ENCODE measurements around the gene COX20.

Gene COX20

DNA sequence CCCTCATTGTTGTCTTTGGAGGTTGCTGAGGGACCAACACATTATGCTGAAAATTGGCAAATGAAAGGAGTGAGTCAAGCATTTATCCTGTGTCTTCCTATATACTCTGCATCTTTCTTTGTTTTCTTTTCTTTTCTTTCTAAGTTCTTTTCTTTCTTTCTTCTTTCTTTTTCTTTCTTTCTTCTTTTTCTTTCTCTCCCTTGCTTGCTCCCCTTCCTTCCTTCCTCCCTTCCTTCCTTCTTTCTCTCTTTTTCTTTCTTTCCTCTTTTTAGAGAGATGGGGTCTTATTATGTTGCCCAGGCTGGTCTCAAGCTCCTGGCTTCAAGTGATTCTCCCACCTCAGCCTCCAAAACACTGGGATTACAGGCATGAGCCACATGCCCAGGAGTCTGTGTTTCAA lies 28.3 kb upstream of the COX20 start:
- no peak for DNase-seq (ENCODE audit: low spot score)
- TF ChIP-seq, protein P1, sequence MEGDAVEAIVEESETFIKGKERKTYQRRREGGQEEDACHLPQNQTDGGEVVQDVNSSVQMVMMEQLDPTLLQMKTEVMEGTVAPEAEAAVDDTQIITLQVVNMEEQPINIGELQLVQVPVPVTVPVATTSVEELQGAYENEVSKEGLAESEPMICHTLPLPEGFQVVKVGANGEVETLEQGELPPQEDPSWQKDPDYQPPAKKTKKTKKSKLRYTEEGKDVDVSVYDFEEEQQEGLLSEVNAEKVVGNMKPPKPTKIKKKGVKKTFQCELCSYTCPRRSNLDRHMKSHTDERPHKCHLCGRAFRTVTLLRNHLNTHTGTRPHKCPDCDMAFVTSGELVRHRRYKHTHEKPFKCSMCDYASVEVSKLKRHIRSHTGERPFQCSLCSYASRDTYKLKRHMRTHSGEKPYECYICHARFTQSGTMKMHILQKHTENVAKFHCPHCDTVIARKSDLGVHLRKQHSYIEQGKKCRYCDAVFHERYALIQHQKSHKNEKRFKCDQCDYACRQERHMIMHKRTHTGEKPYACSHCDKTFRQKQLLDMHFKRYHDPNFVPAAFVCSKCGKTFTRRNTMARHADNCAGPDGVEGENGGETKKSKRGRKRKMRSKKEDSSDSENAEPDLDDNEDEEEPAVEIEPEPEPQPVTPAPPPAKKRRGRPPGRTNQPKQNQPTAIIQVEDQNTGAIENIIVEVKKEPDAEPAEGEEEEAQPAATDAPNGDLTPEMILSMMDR (IDR thresholded peaks at IDR 0.05; ENCODE audit: extremely low read depth, missing control alignments) = no peak

DNA sequence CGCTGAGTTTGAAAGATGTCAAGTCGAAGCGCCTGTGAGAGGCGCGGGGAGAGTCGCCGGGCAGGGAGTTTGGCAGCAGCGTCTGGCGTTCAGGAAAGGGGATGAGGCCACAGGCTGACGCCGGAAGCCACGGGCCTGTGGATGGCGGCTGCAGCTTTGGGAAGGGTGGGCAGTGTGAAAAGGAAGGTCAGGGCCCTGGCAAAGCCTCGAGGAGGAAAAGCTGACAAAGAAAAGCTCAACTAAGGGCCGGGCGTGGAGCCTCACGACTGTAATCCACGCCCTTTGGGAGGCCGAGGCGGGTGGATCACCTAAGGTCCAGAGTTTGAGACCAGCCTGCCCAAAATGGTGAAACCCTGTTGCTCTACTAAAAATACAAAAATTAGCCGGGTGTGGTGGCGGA lies 25.2 kb upstream of the COX20 start:
- TF ChIP-seq, protein P1 (IDR thresholded peaks at IDR 0.05; ENCODE audit: extremely low read depth, missing control alignments) = no peak
- no peak for DNase-seq (ENCODE audit: low spot score)

DNA sequence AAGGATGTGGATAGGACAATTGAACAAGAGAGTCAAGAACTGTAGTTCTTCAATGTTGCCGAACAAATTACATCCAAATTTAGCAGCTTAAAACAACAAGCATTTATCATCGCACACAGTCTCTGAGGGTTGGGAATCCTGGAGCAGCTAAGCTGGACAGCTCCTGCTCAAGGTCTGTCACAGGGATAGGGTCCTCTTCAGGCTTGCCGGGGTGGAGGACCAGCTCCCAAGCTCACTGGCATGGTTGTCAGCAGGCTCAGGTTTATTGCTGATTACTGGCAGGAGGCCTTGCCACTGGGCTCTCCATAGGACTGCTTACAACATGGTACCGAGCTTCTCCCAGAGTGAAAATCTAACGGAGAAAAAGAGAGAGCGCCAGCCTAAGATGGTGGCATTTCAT lies 22.1 kb upstream of the COX20 start:
- TF ChIP-seq, protein P1 (IDR thresholded peaks at IDR 0.05; ENCODE audit: extremely low read depth, missing control alignments) = no peak
- no peak for DNase-seq (ENCODE audit: low spot score)

DNA sequence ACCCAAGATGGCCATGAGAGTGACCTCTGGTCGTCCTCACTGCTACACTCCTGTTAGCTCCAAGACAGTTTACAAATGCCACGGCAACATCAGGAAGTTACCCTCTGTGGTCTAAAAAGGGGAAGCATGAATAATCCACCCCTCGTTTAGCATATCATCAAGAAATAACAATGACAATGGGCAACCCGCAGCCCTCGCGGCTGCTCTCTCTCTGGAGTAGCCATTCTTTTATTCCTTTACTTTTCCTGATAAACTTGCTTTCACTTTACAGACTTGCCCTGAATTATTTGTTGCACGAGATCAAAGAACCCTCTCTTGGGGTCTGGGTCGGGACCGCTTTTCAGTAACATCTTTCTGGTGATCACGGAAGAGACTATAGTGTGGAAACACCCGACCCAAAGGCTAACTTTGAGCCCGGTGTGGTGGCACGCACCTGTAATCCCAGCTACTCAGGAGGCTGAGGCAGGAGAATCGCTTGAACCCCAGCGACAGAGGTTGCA lies 19.8 kb upstream of the COX20 start:
- TF ChIP-seq, protein P1 (IDR thresholded peaks at IDR 0.05; ENCODE audit: extremely low read depth, missing control alignments) = no peak
- no peak for DNase-seq (ENCODE audit: low spot score)

DNA sequence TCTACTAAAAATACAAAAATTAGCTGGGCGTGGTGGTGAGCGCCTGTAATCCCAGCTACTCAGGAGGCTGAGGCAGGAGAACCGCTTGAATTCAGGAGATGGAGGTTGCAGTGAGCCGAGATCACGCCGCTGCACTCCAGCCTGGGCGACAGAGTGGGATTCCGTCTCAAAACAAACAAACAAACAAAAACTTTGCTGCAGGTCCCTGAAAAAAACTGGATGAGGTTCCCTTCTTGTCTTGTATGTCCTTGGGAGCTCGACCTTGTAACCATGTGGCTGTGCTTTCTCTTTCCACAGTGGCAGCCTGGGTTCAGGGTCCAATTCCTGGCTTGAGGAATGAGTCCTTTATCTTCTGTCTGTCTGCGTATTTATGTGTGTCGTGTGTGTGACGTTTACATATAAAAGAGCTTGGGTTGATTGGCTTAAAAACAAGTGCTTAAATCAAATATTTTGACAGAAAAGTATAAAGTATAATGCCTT lies 18.0 kb upstream of the COX20 start:
- TF ChIP-seq, protein P1 (IDR thresholded peaks at IDR 0.05; ENCODE audit: extremely low read depth, missing control alignments) = no peak
- DNase-seq (ENCODE audit: low spot score) = no peak

DNA sequence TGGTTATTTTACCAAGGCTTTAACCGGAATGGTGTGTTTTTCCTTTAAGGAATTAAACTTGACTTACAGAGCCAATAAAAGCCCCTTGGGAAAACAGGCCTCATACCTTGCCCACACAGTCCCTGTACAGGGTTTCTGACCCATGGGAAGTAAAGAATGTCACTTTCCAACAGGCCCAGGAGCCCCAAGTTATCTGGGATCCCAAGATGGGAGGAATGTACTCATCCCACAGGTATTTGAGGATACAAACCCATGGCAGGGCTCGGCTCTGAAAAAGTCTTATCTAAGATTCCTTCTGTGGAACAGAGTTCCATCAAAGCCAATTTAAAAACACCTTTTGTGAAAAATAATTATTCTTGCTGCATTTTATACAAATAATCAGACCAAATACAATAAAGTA lies 15.3 kb upstream of the COX20 start:
- TF ChIP-seq, protein P1 (IDR thresholded peaks at IDR 0.05; ENCODE audit: extremely low read depth, missing control alignments) = no peak
- DNase-seq (ENCODE audit: low spot score) = no peak

DNA sequence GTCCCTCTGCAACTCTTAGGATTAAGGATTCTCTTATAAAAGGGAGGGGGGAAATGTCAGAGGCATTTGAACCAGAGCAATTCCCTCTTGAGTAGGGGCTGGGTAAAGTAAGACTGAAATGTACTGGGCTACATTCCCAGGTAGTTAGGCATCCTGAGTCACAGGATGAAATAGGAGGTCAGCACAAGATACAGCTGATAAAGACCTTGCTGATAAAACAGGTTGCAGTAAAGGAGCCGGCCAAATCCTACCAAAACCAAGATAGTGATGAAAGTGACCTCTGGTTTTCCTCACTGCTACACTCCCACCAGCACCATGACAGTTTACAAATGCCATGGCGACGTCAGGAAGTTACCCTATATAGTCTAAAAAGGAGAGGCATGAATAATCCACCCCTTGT lies 14.3 kb upstream of the COX20 start:
- TF ChIP-seq, protein P1 (IDR thresholded peaks at IDR 0.05; ENCODE audit: extremely low read depth, missing control alignments) = no peak
- no peak for DNase-seq (ENCODE audit: low spot score)

All from GM20000 (cell line).